A673 (cell line): ENCODE data around the gene AKNA. TPM values are rescaled to one million over a fixed set of nuclear protein-coding genes. Genes with fewer than 3 reads are reported as not detected.

Experiments
- BruUV-seq: library from RNA; stranded (reverse); fragments of 400-500 nt; replicated peaks from 2 replicates; lab custom pipeline; 2021; lab: Mats Ljungman, UMichigan
- CTCF ChIA-PET: fragments of 300-600 bp; sonication (Branson Sonifier 250); formaldehyde crosslinking; loops from one replicate; lab custom pipeline; 2022; ENCODE audit warnings: antibody characterized with exemption; lab: Charles Lee
- POLR2A ChIA-PET: fragments of 300-600 bp; sonication (Branson Sonifier 250); formaldehyde crosslinking; loops from one replicate; lab custom pipeline; 2022; ENCODE audit warnings: antibody characterized with exemption; ENCODE audit not compliant: low non-redundant PET; lab: Charles Lee
- DNase-seq: peaks from one replicate; pipeline ENCODE4 v3.0.0-alpha.2; 2015; ENCODE audit warnings: low spot score
- H3K27ac ChIP-seq: fragments of 200-600 bp; sonication (generic); 2 replicates; pipeline ENCODE4 v1.5.1; 2016; ENCODE audit warnings: mixed run types, low read depth, mild to moderate bottlenecking, mixed read lengths, antibody characterized with exemption, low read length; ENCODE audit not compliant: poor library complexity, severe bottlenecking
- H3K27me3 ChIP-seq: fragments of 200-600 bp; sonication (generic); replicated peaks from 2 replicates; pipeline ENCODE4 v1.6.1; 2017; ENCODE audit warnings: mixed run types, low read depth, mild to moderate bottlenecking, mixed read lengths, antibody characterized with exemption, low read length; ENCODE audit not compliant: insufficient read depth, poor library complexity
- H3K36me3 ChIP-seq: fragments of 200-600 bp; sonication (generic); 2 replicates; pipeline ENCODE4 v1.6.1; 2016; ENCODE audit warnings: mixed run types, mild to moderate bottlenecking, mixed read lengths, antibody characterized with exemption, low read length; ENCODE audit not compliant: insufficient read depth, poor library complexity, severe bottlenecking
- H3K4me1 ChIP-seq: fragments of 200-600 bp; sonication (generic); 2 replicates; pipeline ENCODE4 v1.6.1; 2017; ENCODE audit warnings: mixed run types, mild to moderate bottlenecking, mixed read lengths, antibody characterized with exemption, low read length; ENCODE audit not compliant: insufficient read depth, poor library complexity, severe bottlenecking
- H3K4me3 ChIP-seq: fragments of 200-600 bp; sonication (generic); 2 replicates; pipeline ENCODE4 v1.5.1; 2016; ENCODE audit warnings: low read depth, mixed run types, mild to moderate bottlenecking, mixed read lengths, low read length; ENCODE audit not compliant: poor library complexity, severe bottlenecking
- H3K9me3 ChIP-seq: fragments of 200-600 bp; sonication (generic); 2 replicates; pipeline ENCODE4 v1.6.1; 2016; ENCODE audit warnings: mixed run types, low read depth, mild to moderate bottlenecking, mixed read lengths, antibody characterized with exemption, low read length; ENCODE audit not compliant: poor library complexity, severe bottlenecking
- CTCF ChIP-seq: fragments of 300-800, 200-600 bp; sonication (generic); conservative IDR thresholded peaks from 2 replicates; pipeline ENCODE4 v1.5.1; 2017; ENCODE audit warnings: low read depth, mild to moderate bottlenecking, antibody characterized with exemption, low read length, moderate library complexity, mixed read lengths
- EZH2 ChIP-seq: fragments of 200-600 bp; sonication (generic); IDR thresholded peaks from 2 replicates; pipeline ENCODE4 v1.6.1; 2017; ENCODE audit warnings: borderline replicate concordance, low read depth, mild to moderate bottlenecking, mixed read lengths, antibody characterized with exemption, low read length; ENCODE audit not compliant: poor library complexity, severe bottlenecking
- intact Hi-C: fragments of 100-400 bp; cut with micrococcal nuclease; formaldehyde crosslinking; loops from one replicate; pipeline ENCODE4 v1.10.0; 2022; ENCODE audit not compliant: unreplicated experiment
- total RNA-seq: library from RNA; stranded (reverse); gene quantifications from 2 replicates; pipeline ENCODE4 v1.2.3, GENCODE V29; 2021

Gene AKNA
- total RNA-seq, 1 experiment from 2014 or later: 20.4 TPM

- POLR2A ChIA-PET: interaction anchor here (0.7 kb wide), 1 partner anchor 10 kb away, joined by 5 read pairs; no protein-coding TSS in a partner anchor
Observed at GRCh38 chr9:114394523-114395333, 6.9 kb upstream of the AKNA start.

GRCh38 chr9:114392749-114393112 lies 4.9 kb upstream of the AKNA start:
- TF ChIP-seq EZH2 (no peak), CTCF (no peak)
- no TSS peak for BruUV-seq
- POLR2A ChIA-PET: interaction anchor here (0.6 kb wide), 1 partner anchor 214 kb away, joined by 4 read pairs; no protein-coding TSS in a partner anchor
- DNase-seq: no peak
- intact Hi-C loops: no loop called here
- no peaks in the 10 kb centered on the region for H3K9me3 ChIP-seq
- no peak overlapping the region for H3K27ac ChIP-seq
- no peaks in the 10 kb centered on the region for H3K27me3 ChIP-seq
- CTCF ChIA-PET: interaction anchor here (0.6 kb wide), 1 partner anchor 101 kb away, joined by 3 read pairs; no protein-coding TSS in a partner anchor
- no peak overlapping the region for H3K4me3 ChIP-seq
- peaks cover 30% of the 10 kb centered on the region for H3K4me1 ChIP-seq
- no peaks in the 10 kb centered on the region for H3K36me3 ChIP-seq

More at GRCh38 chr9:114394523-114395333, 6.9 kb upstream of the AKNA start:
- Histone ChIP-seq H3K4me3 (no peak overlapping the region), H3K4me1 (peaks cover 26% of the 10 kb centered on the region), H3K27ac (no peak overlapping the region), H3K27me3 (no peaks in the 10 kb centered on the region), H3K36me3 (no peaks in the 10 kb centered on the region), H3K9me3 (no peaks in the 10 kb centered on the region)
- CTCF ChIA-PET: no interaction called here
- TF ChIP-seq CTCF: no peak
- no peak for TF ChIP-seq EZH2
- no TSS peak for BruUV-seq
- intact Hi-C loops: no loop called here
- DNase-seq: no peak

- intact Hi-C loops: no loop called here
- TF ChIP-seq EZH2 (no peak), CTCF (no peak)
- BruUV-seq: no TSS peak
Observed at GRCh38 chr9:114390952-114391351, 3.2 kb upstream of the AKNA start.

More at GRCh38 chr9:114390952-114391351, 3.2 kb upstream of the AKNA start:
- Histone ChIP-seq H3K36me3 (no peaks in the 10 kb centered on the region), H3K27me3 (no peaks in the 10 kb centered on the region), H3K9me3 (no peaks in the 10 kb centered on the region), H3K27ac (no peak overlapping the region), H3K4me1 (peaks cover 19% of the 10 kb centered on the region), H3K4me3 (no peak overlapping the region)
- ChIA-PET CTCF (no interaction called here), POLR2A (no interaction called here)
- no peak for DNase-seq
